Erythroblast (primary cell): ENCODE results near the gene SCO2.

Experiments
- GATA1 ChIP-seq: IDR thresholded peaks from 2 replicates; pipeline ENCODE4 v1.6.1; 2011; ENCODE audit warnings: low read depth, mild to moderate bottlenecking, control low read depth, low read length, moderate library complexity
- POLR2A ChIP-seq: IDR thresholded peaks from 2 replicates; pipeline ENCODE4 v1.6.1; 2011; ENCODE audit warnings: mild to moderate bottlenecking, low read length

DNA sequence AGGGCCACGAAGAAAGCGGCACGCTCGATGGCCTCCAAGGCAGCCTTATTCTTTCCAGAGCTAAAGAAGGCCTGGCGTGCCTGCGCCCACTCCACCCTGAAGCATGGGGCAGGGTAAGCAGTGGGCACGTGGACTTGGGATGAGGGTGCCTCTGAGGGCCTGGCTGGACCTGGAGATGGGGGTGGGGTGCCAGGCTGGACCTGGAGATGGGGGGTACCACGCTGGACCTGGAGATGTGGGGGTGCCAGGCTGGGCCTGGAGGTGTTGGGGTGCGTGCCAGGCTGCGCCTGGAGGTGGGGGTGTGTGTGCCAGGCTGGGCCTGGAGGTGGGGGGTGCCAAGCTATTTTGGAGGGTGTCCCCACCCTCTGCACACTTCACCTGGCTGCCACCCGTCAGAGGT, 47.6 kb upstream of the SCO2 start:
- no peak for TF ChIP-seq POLR2A
- no peak for TF ChIP-seq GATA1
